Activated B cell treated with CpG ODN at 0.5 μM for 24 hours (primary cell): ENCODE data around the gene PTPN7. TPM values are rescaled to one million over a fixed set of nuclear protein-coding genes. Genes with fewer than 3 reads are reported as not detected.

Experiments used
- ATAC-seq: fragments of 200-7000 bp; cut with Tn5 transposase; one replicate; pipeline ENCODE4 v1.10.0; 2021; ENCODE audit warnings: low read depth, mild to moderate bottlenecking, moderate library complexity
- CTCF ChIA-PET: fragments of 350-600 bp; sonication (Branson Sonifier 250); formaldehyde crosslinking; loops from one replicate; lab custom pipeline; 2021; ENCODE audit warnings: antibody characterized with exemption; lab: Charles Lee
- POLR2A ChIA-PET: fragments of 350-600 bp; sonication (Branson Sonifier 250); formaldehyde crosslinking; loops from one replicate; lab custom pipeline; 2021; ENCODE audit warnings: antibody characterized with exemption; lab: Charles Lee
- DNase-seq: peaks from one replicate; pipeline ENCODE4 v3.0.0; 2022
- H3K27ac Mint-ChIP-seq: one replicate; pipeline ENCODE4 v1.8.0; 2020; ENCODE audit warnings: mixed read lengths
- H3K27me3 Mint-ChIP-seq: one replicate; pipeline ENCODE4 v1.8.0; 2021; ENCODE audit warnings: mixed read lengths
- H3K36me3 Mint-ChIP-seq: one replicate; pipeline ENCODE4 v1.8.0; 2021; ENCODE audit warnings: low read depth, mixed read lengths
- H3K4me1 Mint-ChIP-seq: one replicate; pipeline ENCODE4 v1.8.0; 2021; ENCODE audit warnings: mixed read lengths
- H3K4me3 Mint-ChIP-seq: one replicate; pipeline ENCODE4 v1.8.0; 2020; ENCODE audit warnings: mild to moderate bottlenecking, mixed read lengths
- H3K9me3 Mint-ChIP-seq: one replicate; pipeline ENCODE4 v1.8.0; 2020; ENCODE audit warnings: mixed read lengths
- CTCF ChIP-seq: fragments of 200-600 bp; IDR thresholded peaks from one replicate; pipeline ENCODE4 v1.8.0; 2022; ENCODE audit warnings: antibody characterized with exemption, mild to moderate bottlenecking
- intact Hi-C: fragments of 100-400 bp; cut with micrococcal nuclease; formaldehyde crosslinking; loops from one replicate; pipeline ENCODE4 v1.15.1; 2024
- total RNA-seq: library from RNA; stranded (reverse); gene quantifications from 2 replicates; pipeline ENCODE4 v1.2.3, GENCODE V29; 2022

Gene PTPN7
- total RNA-seq, 1 donor from 2014 or later: 31.0 TPM

GRCh38 chr1:202164271-202165037 lies 4.1 kb upstream of the PTPN7 start:
- Mint-ChIP-seq H3K36me3 (peaks cover 2% of the 10 kb centered on the region), H3K27me3 (peaks cover 1% of the 10 kb centered on the region), H3K27ac (peak overlapping the region; percentile 61), H3K4me1 (peaks cover 67% of the 10 kb centered on the region), H3K4me3 (peak overlapping the region; percentile 71), H3K9me3 (no peaks in the 10 kb centered on the region)
- TF ChIP-seq CTCF: no peak
- ATAC-seq (peak; percentile 78), DNase-seq (peak; percentile 78)
- ChIA-PET POLR2A (interaction anchor here (1.5 kb wide), 1 partner anchor 20 kb away, joined by 5 read pairs; the partner anchor contains the start of gene ARL8A), CTCF (interaction anchor here (1.1 kb wide), 2 partner anchors 10 kb away, joined by 7 to 8 read pairs; no protein-coding TSS in a partner anchor)
- intact Hi-C loops: loop anchor here (2.0 to 10.0 kb wide), 5 partner anchors 20 to 1220 kb away; partner anchors contain the start of genes PCAT6 and TMEM183A

GRCh38 chr1:202163281-202164270 lies 3.2 kb upstream of the PTPN7 start:
- H3K27ac Mint-ChIP-seq: no peak overlapping the region
- ChIA-PET CTCF (interaction anchor here (0.9 to 1.7 kb wide), 4 partner anchors 9 to 30 kb away, joined by 3 to 7 read pairs (median 6); partner anchors contain the start of gene LGR6), POLR2A (interaction anchor here (0.7 to 1.5 kb wide), 3 partner anchors 9 to 20 kb away, joined by 3 to 5 read pairs (median 3); partner anchors contain the start of gene ARL8A)
- DNase-seq: no peak
- no peak for TF ChIP-seq CTCF
- intact Hi-C loops: loop anchor here (2.0 to 10.0 kb wide), 5 partner anchors 21 to 1221 kb away; partner anchors contain the start of genes PCAT6 and TMEM183A
- H3K4me3 Mint-ChIP-seq: no peak overlapping the region
- no peaks in the 10 kb centered on the region for H3K9me3 Mint-ChIP-seq
- H3K4me1 Mint-ChIP-seq: peaks cover 76% of the 10 kb centered on the region
- H3K27me3 Mint-ChIP-seq: peaks cover 1% of the 10 kb centered on the region
- H3K36me3 Mint-ChIP-seq: peaks cover 2% of the 10 kb centered on the region
- no peak for ATAC-seq

- POLR2A ChIA-PET: interaction anchor here (0.7 to 1.5 kb wide), 4 partner anchors 8 to 19 kb away, joined by 3 to 6 read pairs (median 4); partner anchors contain the start of gene ARL8A
- DNase-seq (no peak), ATAC-seq (no peak)
- H3K36me3 Mint-ChIP-seq: peaks cover 4% of the 10 kb centered on the region
- H3K4me3 Mint-ChIP-seq: peak overlapping the region; percentile 66
- H3K27me3 Mint-ChIP-seq: no peaks in the 10 kb centered on the region
- H3K9me3 Mint-ChIP-seq: no peaks in the 10 kb centered on the region
- no peak for TF ChIP-seq CTCF
- intact Hi-C loops: loop anchor here (5.0 to 10.0 kb wide), 4 partner anchors 452 to 1222 kb away; partner anchors contain the start of genes PCAT6 and TMEM183A
- peaks cover 84% of the 10 kb centered on the region for H3K4me1 Mint-ChIP-seq
- H3K27ac Mint-ChIP-seq: no peak overlapping the region
- CTCF ChIA-PET: interaction anchor here (0.9 to 1.7 kb wide), 6 partner anchors 12 to 557 kb away, joined by 3 to 6 read pairs (median 4); partner anchors contain the start of gene LGR6
Observed at GRCh38 chr1:202162418-202163280, 2.2 kb upstream of the PTPN7 start.

GRCh38 chr1:202162047-202162417 lies 1.6 kb upstream of the PTPN7 start:
- Mint-ChIP-seq H3K9me3 (no peaks in the 10 kb centered on the region), H3K4me3 (peak overlapping the region; percentile 91), H3K36me3 (peaks cover 7% of the 10 kb centered on the region), H3K27me3 (no peaks in the 10 kb centered on the region), H3K27ac (no peak overlapping the region), H3K4me1 (peaks cover 87% of the 10 kb centered on the region)
- ChIA-PET CTCF (interaction anchor here (0.9 to 1.7 kb wide), 6 partner anchors 13 to 558 kb away, joined by 3 to 6 read pairs (median 4); partner anchors contain the start of gene LGR6), POLR2A (interaction anchor here (0.7 kb wide), 1 partner anchor 19 kb away, joined by 6 read pairs; no protein-coding TSS in a partner anchor)
- no peak for TF ChIP-seq CTCF
- DNase-seq (peak; percentile 42), ATAC-seq (peak; percentile 35)
- intact Hi-C loops: loop anchor here (5.0 to 10.0 kb wide), 4 partner anchors 453 to 1223 kb away; partner anchors contain the start of genes PCAT6 and TMEM183A
